MCF 10A (cell line): ENCODE results near the gene SYCP3. TPM values are rescaled to one million over a fixed set of nuclear protein-coding genes. Genes with fewer than 3 reads are reported as not detected.
A peak's percentile ranks its signal among the peaks of the same experiment; 100 is the strongest.

Source experiments
- BruUV-seq: library from RNA; stranded (reverse); fragments of 400-500 nt; replicated peaks from 2 replicates; lab custom pipeline; 2021; lab: Mats Ljungman, UMichigan
- CTCF ChIA-PET: fragments of 300-600 bp; sonication (Branson Sonifier 250); formaldehyde crosslinking; extraction: SDS; loops from one replicate; lab custom pipeline; 2021; ENCODE audit warnings: antibody characterized with exemption, inconsistent platforms; lab: Yijun Ruan, JAX
- POLR2A ChIA-PET: fragments of 300-600, 350-650 bp; sonication (Branson Sonifier 250); formaldehyde crosslinking; extraction: SDS; loops from one replicate; lab custom pipeline; 2020; ENCODE audit warnings: antibody characterized with exemption, inconsistent platforms; lab: Yijun Ruan, JAX
- DNase-seq: peaks from one replicate; pipeline ENCODE4 v3.0.0-alpha.2; 2018; ENCODE audit not compliant: unreplicated experiment
- H3K27ac Mint-ChIP-seq: one replicate; pipeline ENCODE4 v1.8.0; 2022; ENCODE audit warnings: mild to moderate bottlenecking, low read depth, mixed read lengths; ENCODE audit not compliant: unreplicated experiment
- H3K27me3 Mint-ChIP-seq: one replicate; pipeline ENCODE4 v1.8.0; 2022; ENCODE audit warnings: mixed read lengths; ENCODE audit not compliant: insufficient read depth, unreplicated experiment
- H3K36me3 Mint-ChIP-seq: one replicate; pipeline ENCODE4 v1.8.0; 2022; ENCODE audit warnings: mild to moderate bottlenecking, moderate library complexity, mixed read lengths; ENCODE audit not compliant: insufficient read depth, unreplicated experiment
- H3K4me1 Mint-ChIP-seq: one replicate; pipeline ENCODE4 v1.8.0; 2022; ENCODE audit warnings: mixed read lengths; ENCODE audit not compliant: insufficient read depth, unreplicated experiment
- H3K4me3 Mint-ChIP-seq: one replicate; pipeline ENCODE4 v1.8.0; 2022; ENCODE audit warnings: mild to moderate bottlenecking, moderate library complexity, mixed read lengths; ENCODE audit not compliant: unreplicated experiment
- H3K9me3 Mint-ChIP-seq: one replicate; pipeline ENCODE4 v1.8.0; 2022; ENCODE audit warnings: mixed read lengths; ENCODE audit not compliant: unreplicated experiment
- CTCF ChIP-seq: fragments of 200-600 bp; IDR thresholded peaks from one replicate; pipeline ENCODE4 v1.8.0; 2022; ENCODE audit warnings: antibody characterized with exemption, mild to moderate bottlenecking; ENCODE audit not compliant: unreplicated experiment
- intact Hi-C: fragments of 100-400 bp; cut with micrococcal nuclease; formaldehyde crosslinking; loops from 2 replicates; pipeline ENCODE4 v1.14.1; 2022
- total RNA-seq: library from RNA; stranded (reverse); gene quantifications from 2 replicates; pipeline ENCODE4 v1.2.3, GENCODE V29; 2022

Gene SYCP3
- total RNA-seq, 1 experiment from 2014 or later, result not detected

GRCh38 chr12:101713930-101714329 lies 25.3 kb downstream of the SYCP3 start:
- no TSS peak for BruUV-seq
- intact Hi-C loops, result no loop called here
- TF ChIP-seq CTCF, result no peak
- H3K27me3 Mint-ChIP-seq, result no peaks in the 10 kb centered on the region
- H3K9me3 Mint-ChIP-seq, result no peaks in the 10 kb centered on the region
- H3K4me1 Mint-ChIP-seq, result peaks cover 10% of the 10 kb centered on the region
- no peak for DNase-seq
- ChIA-PET CTCF (interaction anchor here (0.6 kb wide), 2 partner anchors 104 to 311 kb away, joined by 3 read pairs; no protein-coding TSS in a partner anchor), POLR2A (interaction anchor here (0.8 kb wide), 1 partner anchor 12 kb away, joined by 4 read pairs; no protein-coding TSS in a partner anchor)
- no peak overlapping the region for H3K4me3 Mint-ChIP-seq
- peaks cover 13% of the 10 kb centered on the region for H3K36me3 Mint-ChIP-seq
- no peak overlapping the region for H3K27ac Mint-ChIP-seq

GRCh38 chr12:101713059-101713682 lies 26.1 kb downstream of the SYCP3 start:
- CTCF ChIA-PET, result interaction anchor here (0.7 kb wide), 1 partner anchor 133 kb away, joined by 3 read pairs; no protein-coding TSS in a partner anchor

GRCh38 chr12:101710288-101710687 lies 29.0 kb downstream of the SYCP3 start:
- intact Hi-C loops, result no loop called here
- POLR2A ChIA-PET, result interaction anchor here (0.6 kb wide), 1 partner anchor 310 kb away, joined by 4 read pairs; no protein-coding TSS in a partner anchor
- CTCF ChIA-PET, result no interaction called here
- Mint-ChIP-seq H3K4me3 (no peak overlapping the region), H3K27me3 (no peaks in the 10 kb centered on the region), H3K36me3 (no peaks in the 10 kb centered on the region), H3K9me3 (no peaks in the 10 kb centered on the region), H3K27ac (no peak overlapping the region), H3K4me1 (peaks cover 15% of the 10 kb centered on the region)
- no peak for DNase-seq
- no peak for TF ChIP-seq CTCF
- BruUV-seq, result no TSS peak

More at GRCh38 chr12:101713059-101713682, 26.1 kb downstream of the SYCP3 start:
- Mint-ChIP-seq H3K9me3 (no peaks in the 10 kb centered on the region), H3K4me3 (no peak overlapping the region), H3K36me3 (peaks cover 6% of the 10 kb centered on the region), H3K27ac (no peak overlapping the region), H3K27me3 (no peaks in the 10 kb centered on the region), H3K4me1 (peaks cover 10% of the 10 kb centered on the region)
- DNase-seq, result no peak
- POLR2A ChIA-PET, result no interaction called here
- intact Hi-C loops, result no loop called here
- no TSS peak for BruUV-seq
- no peak for TF ChIP-seq CTCF

GRCh38 chr12:101707131-101707782 lies 32.0 kb downstream of the SYCP3 start:
- Mint-ChIP-seq H3K9me3 (no peaks in the 10 kb centered on the region), H3K4me1 (peaks cover 18% of the 10 kb centered on the region), H3K4me3 (no peak overlapping the region), H3K27me3 (no peaks in the 10 kb centered on the region), H3K27ac (peak overlapping the region; percentile 25), H3K36me3 (peaks cover 1% of the 10 kb centered on the region)
- no peak for TF ChIP-seq CTCF
- BruUV-seq, result no TSS peak
- intact Hi-C loops, result no loop called here
- ChIA-PET CTCF (no interaction called here), POLR2A (interaction anchor here (0.7 to 2.1 kb wide), 2 partner anchors 9 to 29 kb away, joined by 3 to 7 read pairs; no protein-coding TSS in a partner anchor)
- no peak for DNase-seq
